GM19025 (cell line): Measurements from ENCODE around the gene SYT17.

Source experiments
- ATAC-seq: cut with Tn5 transposase; IDR thresholded peaks from one replicate; pipeline ENCODE4 v1.9.1; 2021; ENCODE audit warnings: mild to moderate bottlenecking, low read depth, moderate library complexity; ENCODE audit not compliant: unreplicated experiment

The SYT17 gene

GRCh38 chr16:19241512-19241911 lies 73.5 kb downstream of the SYT17 start:
- no peak for ATAC-seq

DNA sequence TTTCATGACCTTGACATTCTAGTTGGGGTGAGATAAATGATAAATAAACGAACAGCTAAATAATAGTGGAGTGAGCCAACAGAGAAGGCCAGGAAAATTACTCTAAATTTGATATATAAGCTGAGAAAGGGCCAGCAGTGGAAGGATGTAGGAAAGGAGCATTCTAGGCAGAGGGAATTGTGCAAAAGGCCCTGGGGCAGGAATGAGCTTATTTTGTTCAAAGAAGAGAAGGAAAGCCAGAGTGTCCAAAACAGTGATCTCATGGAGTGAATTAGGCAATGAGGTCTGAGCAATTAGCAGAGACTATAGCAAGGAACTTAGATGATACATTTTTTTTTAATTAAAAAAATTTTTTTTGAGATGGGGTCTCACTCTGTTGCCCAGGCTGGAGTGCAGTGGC lies 74.1 kb downstream of the SYT17 start:
- no peak for ATAC-seq

DNA sequence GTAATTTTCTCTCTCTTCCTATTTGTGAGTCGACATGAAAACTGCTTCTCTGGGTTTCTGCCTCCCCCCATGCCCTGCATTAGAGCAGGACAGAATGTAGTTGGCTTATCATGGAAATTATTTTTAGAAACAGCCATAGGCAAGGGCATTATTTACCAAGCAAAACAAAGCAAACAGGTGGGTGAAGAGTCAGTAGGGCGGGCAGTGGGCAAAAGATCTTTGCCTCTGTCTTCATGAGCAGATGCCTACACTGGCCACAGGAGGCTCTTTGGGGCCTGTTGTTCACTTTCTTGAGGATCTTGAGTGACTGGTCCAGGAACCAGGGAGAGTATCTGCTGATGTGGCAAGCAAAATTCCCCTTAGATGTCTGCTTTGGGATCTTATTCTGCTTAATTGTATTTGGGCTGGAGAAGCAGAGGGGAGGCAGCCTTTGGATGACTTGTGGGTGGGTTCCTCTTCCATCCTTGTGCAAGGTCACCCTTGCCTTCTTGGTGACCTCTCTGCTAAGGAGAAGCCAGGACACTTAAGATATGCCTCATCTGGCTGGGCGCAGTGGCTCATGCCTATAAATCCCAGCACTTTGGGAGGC lies 75.0 kb downstream of the SYT17 start:
- ATAC-seq, result no peak

- ATAC-seq, result no peak
These were observed 77.4 kb downstream of the SYT17 start for GRCh38 chr16:19245326-19245925.

- no peak for ATAC-seq
These were observed 84.9 kb downstream of the SYT17 start for GRCh38 chr16:19252904-19253303.

GRCh38 chr16:19254611-19255010 lies 86.6 kb downstream of the SYT17 start:
- ATAC-seq, result no peak

DNA sequence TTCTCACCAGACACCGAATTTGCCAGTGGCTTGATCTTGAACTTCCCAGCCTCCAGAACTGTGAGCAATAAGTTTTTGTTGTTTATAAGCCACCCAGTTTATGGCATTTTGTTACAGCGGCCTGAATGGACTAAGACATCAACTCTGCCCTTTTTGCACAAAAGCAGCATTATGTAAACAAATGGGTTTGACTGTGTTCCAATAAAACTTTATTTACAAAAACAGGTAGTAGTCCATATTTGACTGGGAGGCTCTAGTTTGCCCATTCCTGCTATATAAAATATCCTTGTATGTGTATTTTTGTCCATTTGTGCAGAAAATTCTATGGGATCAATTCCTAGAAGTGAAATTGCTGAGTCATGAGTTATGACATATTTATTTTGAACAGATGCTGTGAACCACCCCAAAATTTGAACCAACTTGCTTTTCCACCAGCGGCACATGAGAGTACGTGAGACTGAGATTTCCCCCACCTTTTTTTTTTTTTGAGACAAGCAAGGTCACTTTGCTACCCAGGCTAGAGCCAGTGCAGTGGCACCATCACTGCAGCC lies 96.2 kb downstream of the SYT17 start:
- ATAC-seq, result no peak

DNA sequence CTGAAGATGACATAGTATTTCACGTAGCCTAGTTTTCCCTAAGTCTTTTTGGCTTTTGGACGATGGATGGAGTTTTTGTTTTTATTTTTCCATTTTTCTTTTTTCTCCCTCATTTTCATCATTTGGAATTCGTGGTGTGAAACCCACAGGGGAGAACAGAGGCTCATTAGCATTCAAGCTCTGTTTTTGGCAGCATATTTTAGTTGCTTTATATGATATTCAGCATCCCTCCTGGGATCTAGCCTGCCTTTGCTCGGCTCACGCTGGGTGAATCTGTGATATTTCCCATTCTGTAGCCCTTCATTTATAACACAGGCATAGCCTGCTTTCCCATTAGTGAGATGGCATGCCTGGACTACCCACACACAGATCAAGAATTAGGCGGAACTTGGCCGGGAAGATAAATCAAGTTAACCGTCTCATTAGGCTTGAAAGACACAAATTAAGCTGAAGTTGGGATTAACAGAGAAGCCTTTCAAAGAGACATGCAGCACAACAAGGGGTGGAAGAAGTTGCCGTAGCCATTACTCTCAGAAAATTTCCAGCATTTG lies 97.4 kb downstream of the SYT17 start:
- no peak for ATAC-seq

GRCh38 chr16:19266774-19267173 lies 98.7 kb downstream of the SYT17 start:
- no peak for ATAC-seq

DNA sequence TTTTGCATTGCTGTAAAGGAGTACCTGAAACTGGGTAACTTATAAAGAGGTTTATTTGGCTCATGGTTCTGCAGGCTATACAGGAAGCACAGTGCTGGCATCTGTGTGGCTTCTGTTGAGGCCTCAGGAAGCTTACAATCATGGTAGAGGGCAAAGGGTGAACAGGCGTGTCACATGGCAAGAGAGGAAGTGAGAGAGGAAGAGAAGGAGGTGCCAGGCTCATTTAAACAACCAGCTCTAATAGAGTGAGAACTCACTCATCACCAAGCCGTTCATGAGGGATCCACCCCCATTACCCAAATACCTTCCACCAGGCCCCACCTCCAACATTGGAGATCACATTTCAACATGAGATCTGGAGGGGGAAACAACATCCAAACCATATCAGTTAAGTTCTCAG lies 101.1 kb downstream of the SYT17 start:
- no peak for ATAC-seq

DNA sequence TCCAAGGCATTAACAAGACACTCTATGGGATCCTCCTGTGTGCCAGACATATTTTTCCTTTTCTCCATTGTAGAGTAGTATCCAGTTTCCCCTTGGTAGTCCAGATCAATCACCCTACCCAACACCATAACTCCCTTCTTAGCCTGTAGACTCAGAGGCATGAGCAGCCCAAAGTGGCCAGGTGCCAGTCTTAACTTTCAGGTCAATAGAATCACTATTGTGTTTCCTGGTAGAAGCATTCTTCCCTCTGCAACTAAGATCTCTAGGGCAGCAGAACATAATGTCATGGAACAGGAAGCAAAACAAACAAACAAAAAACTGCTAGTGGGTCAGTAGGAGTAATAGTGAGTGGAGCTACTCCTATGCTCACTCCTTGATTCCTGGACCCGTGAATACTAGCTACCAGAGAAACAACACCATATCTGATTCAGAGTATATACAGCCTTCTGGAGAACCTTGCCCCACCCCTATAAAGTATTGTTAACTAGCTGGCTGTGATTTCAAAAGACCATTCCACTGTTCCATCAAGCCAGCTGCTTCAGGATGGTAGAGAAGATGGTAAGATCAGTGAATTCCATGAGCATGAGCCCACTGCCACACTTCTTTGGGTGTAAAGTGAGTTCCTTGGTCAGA lies 106.2 kb downstream of the SYT17 start:
- no peak for ATAC-seq

- ATAC-seq, result no peak
These were observed 110.4 kb downstream of the SYT17 start for GRCh38 chr16:19278403-19278802.

DNA sequence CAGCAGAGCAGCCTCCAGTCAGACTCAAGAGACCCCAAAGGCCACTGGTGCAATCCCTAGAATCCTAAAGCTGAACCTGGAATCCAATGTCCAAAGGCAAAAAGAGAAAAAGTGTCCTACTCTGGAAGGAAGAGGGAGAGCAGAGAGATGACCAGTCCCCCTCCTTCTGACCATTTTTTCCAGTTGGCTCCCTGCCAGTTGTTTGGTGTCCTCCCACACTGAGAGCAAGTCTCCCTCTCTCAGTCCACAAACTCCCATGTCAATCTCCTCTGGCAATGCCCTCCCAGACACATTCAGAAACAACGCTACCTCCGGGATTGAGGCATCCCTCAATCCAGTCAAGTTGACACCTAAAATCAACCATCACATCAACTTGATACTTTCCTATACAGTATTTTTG lies 113.2 kb downstream of the SYT17 start:
- no peak for ATAC-seq

- ATAC-seq, result no peak
These were observed 114.1 kb downstream of the SYT17 start for GRCh38 chr16:19282101-19282500.

GRCh38 chr16:19283637-19284036 lies 115.6 kb downstream of the SYT17 start:
- ATAC-seq, result no peak

- ATAC-seq, result no peak
These were observed 116.2 kb downstream of the SYT17 start for GRCh38 chr16:19284207-19284606.

GRCh38 chr16:19285431-19285830 lies 117.4 kb downstream of the SYT17 start, which contains the start of gene CLEC19A:
TSS of gene CLEC19A (plus strand) at chr16:19285731. CDS start at chr16:19285852, 121 bp downstream.
- ATAC-seq, result no peak

DNA sequence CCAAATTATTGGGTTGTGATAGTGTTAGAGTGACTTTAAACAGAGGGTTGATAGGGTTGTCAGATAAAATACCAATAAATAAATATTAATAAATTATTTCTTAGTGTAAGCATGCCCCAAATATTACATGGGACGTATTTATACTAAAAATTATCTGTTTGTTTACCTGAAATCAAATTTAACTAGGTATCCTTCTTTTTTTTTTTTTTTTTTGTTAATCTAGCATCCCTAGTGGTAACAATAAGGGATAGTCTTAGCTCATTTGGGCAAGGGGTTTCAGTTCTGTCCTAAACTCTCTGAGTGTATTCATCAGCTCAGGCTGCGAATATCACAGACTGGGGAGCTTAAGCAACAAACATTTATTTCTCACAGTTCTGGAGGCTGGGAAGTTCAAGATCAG lies 118.8 kb downstream of the SYT17 start:
- no peak for ATAC-seq

DNA sequence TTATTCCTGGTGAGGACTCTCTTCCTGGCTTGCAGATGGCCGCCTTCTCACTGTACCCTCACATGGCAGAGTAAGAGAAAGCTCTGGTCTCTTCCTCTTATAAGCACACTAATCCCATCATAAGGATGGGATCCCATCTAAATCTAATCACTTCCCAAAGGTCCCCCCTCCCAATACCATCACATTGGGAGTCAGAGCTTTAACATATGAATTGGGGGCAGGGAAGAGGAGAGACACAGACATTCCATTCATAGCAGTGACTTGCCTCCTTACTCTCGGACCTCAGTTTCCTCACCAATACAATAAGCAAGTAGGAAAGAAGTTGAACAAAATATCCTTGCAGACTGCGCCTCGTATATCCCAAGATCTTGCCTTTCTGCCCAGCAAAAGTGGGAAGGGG lies 119.2 kb downstream of the SYT17 start:
- no peak for ATAC-seq

- ATAC-seq, result no peak
These were observed 121.1 kb downstream of the SYT17 start for GRCh38 chr16:19288872-19289799.
